CD14-positive monocyte (primary cell): Measurements from ENCODE around the gene ZNF341. TPM values are rescaled to one million over a fixed set of nuclear protein-coding genes. Genes with fewer than 3 reads are reported as not detected.

Experiments
- DNase-seq, 3 donors: peaks; one replicate each; pipeline ENCODE4 v3.0.0-alpha.2; 2011 to 2022
- H2AFZ ChIP-seq: 2 replicates; pipeline ENCODE4 v1.6.0; 2012; ENCODE audit warnings: mild to moderate bottlenecking, low read depth, low read length, inconsistent platforms; ENCODE audit not compliant: insufficient read depth, poor library complexity, severe bottlenecking
- H3K27ac ChIP-seq, 2 donors: 1 replicate in 1 of 2; 2 replicates in 1 of 2; pipeline ENCODE4 v1.5.1; 2012 to 2013; ENCODE audit warnings: low read length in 2 of 2, control low read depth in 1 of 2, inconsistent platforms in 1 of 2, low read depth in 1 of 2, mild to moderate bottlenecking in 1 of 2
- H3K27me3 ChIP-seq, 2 donors: one replicate each; pipeline versions ENCODE4 v1.6.0 to v1.6.1; 2011 to 2013; ENCODE audit warnings: low read length in 2 of 2; ENCODE audit not compliant: control insufficient read depth in 2 of 2, insufficient read depth in 2 of 2
- H3K36me3 ChIP-seq, 2 donors: replicated peaks in 1 of 2; 1 replicate in 1 of 2; 2 replicates in 1 of 2; pipeline versions ENCODE4 v1.5.1 to v1.6.1; 2012 to 2013; ENCODE audit warnings: low read length in 2 of 2, control low read depth in 1 of 2, inconsistent platforms in 1 of 2, mild to moderate bottlenecking in 1 of 2; ENCODE audit not compliant: insufficient read depth in 2 of 2, control insufficient read depth in 1 of 2
- H3K4me1 ChIP-seq, 2 donors: 1 replicate in 1 of 2; 2 replicates in 1 of 2; pipeline versions ENCODE4 v1.5.1 to v1.6.1; 2012 to 2013; ENCODE audit warnings: low read length in 2 of 2, control low read depth in 1 of 2, inconsistent platforms in 1 of 2, mild to moderate bottlenecking in 1 of 2, moderate library complexity in 1 of 2; ENCODE audit not compliant: insufficient read depth in 2 of 2, control insufficient read depth in 1 of 2
- H3K4me2 ChIP-seq: replicated peaks from 2 replicates; pipeline ENCODE3; 2012; ENCODE audit warnings: low read length, moderate library complexity, mild to moderate bottlenecking; ENCODE audit not compliant: poor library complexity, severe bottlenecking; ENCODE audit errors: extremely low read depth
- H3K4me3 ChIP-seq, 3 experiments: fragments of 200-600 bp in 1 of 3; sonication (generic) in 1 of 3; replicated peaks in 1 of 3; 1 replicate in 2 of 3; 2 replicates in 1 of 3; pipeline ENCODE4 v1.5.1; 2011 to 2013; ENCODE audit warnings: low read length in 3 of 3, mild to moderate bottlenecking in 3 of 3, control low read depth in 2 of 3, low read depth in 2 of 3, inconsistent platforms in 1 of 3, moderate library complexity in 1 of 3
- H3K79me2 ChIP-seq: 2 replicates; pipeline ENCODE4 v1.6.0; 2012; ENCODE audit warnings: mild to moderate bottlenecking, control low read depth, inconsistent platforms, low read length, moderate library complexity; ENCODE audit not compliant: insufficient read depth
- H3K9ac ChIP-seq: 2 replicates; pipeline ENCODE4 v1.6.0; 2017; ENCODE audit warnings: low read length, mild to moderate bottlenecking; ENCODE audit not compliant: insufficient read depth, poor library complexity, severe bottlenecking
- H3K9me3 ChIP-seq, 2 donors: replicated peaks in 1 of 2; 1 replicate in 1 of 2; 2 replicates in 1 of 2; pipeline versions ENCODE4 v1.5.1 to v1.6.1; 2012 to 2013; ENCODE audit warnings: low read length in 2 of 2, control low read depth in 1 of 2; ENCODE audit not compliant: control insufficient read depth in 1 of 2, insufficient read depth in 1 of 2
- H4K20me1 ChIP-seq: 2 replicates; pipeline ENCODE4 v1.6.0; 2012; ENCODE audit warnings: mild to moderate bottlenecking, low read length, control low read depth, moderate library complexity; ENCODE audit not compliant: insufficient read depth
- H3K27ac Mint-ChIP-seq, 7 donors: one replicate each; pipeline ENCODE4 v1.8.0; 2020; ENCODE audit warnings: mild to moderate bottlenecking in 7 of 7, mixed read lengths in 7 of 7, moderate library complexity in 6 of 7, inconsistent platforms in 2 of 7
- H3K27me3 Mint-ChIP-seq, 3 donors: one replicate each; pipeline ENCODE4 v1.8.0; 2021 to 2022; ENCODE audit warnings: low read depth in 3 of 3, mild to moderate bottlenecking in 3 of 3, mixed read lengths in 3 of 3, moderate library complexity in 3 of 3, inconsistent platforms in 1 of 3
- H3K36me3 Mint-ChIP-seq, 2 donors: one replicate each; pipeline ENCODE4 v1.8.0; 2020; ENCODE audit warnings: mixed read lengths in 2 of 2, inconsistent platforms in 1 of 2, mild to moderate bottlenecking in 1 of 2
- H3K4me1 Mint-ChIP-seq: one replicate; pipeline ENCODE4 v1.8.0; 2020; ENCODE audit warnings: mild to moderate bottlenecking, mixed read lengths
- H3K4me3 Mint-ChIP-seq, 2 donors: one replicate each; pipeline ENCODE4 v1.8.0; 2020; ENCODE audit warnings: mild to moderate bottlenecking in 2 of 2, mixed read lengths in 2 of 2, moderate library complexity in 1 of 2
- H3K9me3 Mint-ChIP-seq, 7 donors: one replicate each; pipeline ENCODE4 v1.8.0; 2020 to 2022; ENCODE audit warnings: mixed read lengths in 7 of 7, mild to moderate bottlenecking in 6 of 7, moderate library complexity in 6 of 7, inconsistent platforms in 2 of 7
- WGBS: methylation state at CpG from one replicate; pipeline ENCODE4 v1.1.5; 2013; ENCODE audit warnings: missing lambda C conversion rate; ENCODE audit not compliant: insufficient coverage; 5-methylcytosine and 5-hydroxymethylcytosine counted together
- intact Hi-C, 2 donors: fragments of 100-400 bp; cut with micrococcal nuclease; formaldehyde crosslinking; loops; one replicate each; pipeline versions ENCODE4 v1.15.0 to v1.15.1; 2023
- polyA plus RNA-seq, 3 donors: library from polyadenylated mRNA; depleted of rRNA in 1 of 3; unstranded in 2 of 3; stranded (reverse) in 1 of 3; fragments of 300-500 nt in 2 of 3; fragments of >200 nt in 1 of 3; fragmentation: Illumina TruSeq in 2 of 3; gene quantifications; 1 replicate in 2 of 3; 2 replicates in 1 of 3; pipeline ENCODE4 v1.2.3, GENCODE V29; 2012 to 2021
- TF ChIP-seq, protein P1 (sequence below): fragments of 200-600 bp; IDR thresholded peaks from one replicate; pipeline ENCODE4 v1.8.0; 2022; ENCODE audit warnings: antibody characterized with exemption, mild to moderate bottlenecking

ZNF341 gene
- polyA plus RNA-seq, 3 donors, result 1.1 to 10.3 (median 2.3) TPM

- intact Hi-C loops, result no loop called here
- H3K9ac ChIP-seq, result no peak overlapping the region
These were observed 59.2 kb downstream of the ZNF341 start for GRCh38 chr20:33791021-33791420.

GRCh38 chr20:33791540-33791939, 59.7 kb downstream of the ZNF341 start:
- TF ChIP-seq, protein P1, sequence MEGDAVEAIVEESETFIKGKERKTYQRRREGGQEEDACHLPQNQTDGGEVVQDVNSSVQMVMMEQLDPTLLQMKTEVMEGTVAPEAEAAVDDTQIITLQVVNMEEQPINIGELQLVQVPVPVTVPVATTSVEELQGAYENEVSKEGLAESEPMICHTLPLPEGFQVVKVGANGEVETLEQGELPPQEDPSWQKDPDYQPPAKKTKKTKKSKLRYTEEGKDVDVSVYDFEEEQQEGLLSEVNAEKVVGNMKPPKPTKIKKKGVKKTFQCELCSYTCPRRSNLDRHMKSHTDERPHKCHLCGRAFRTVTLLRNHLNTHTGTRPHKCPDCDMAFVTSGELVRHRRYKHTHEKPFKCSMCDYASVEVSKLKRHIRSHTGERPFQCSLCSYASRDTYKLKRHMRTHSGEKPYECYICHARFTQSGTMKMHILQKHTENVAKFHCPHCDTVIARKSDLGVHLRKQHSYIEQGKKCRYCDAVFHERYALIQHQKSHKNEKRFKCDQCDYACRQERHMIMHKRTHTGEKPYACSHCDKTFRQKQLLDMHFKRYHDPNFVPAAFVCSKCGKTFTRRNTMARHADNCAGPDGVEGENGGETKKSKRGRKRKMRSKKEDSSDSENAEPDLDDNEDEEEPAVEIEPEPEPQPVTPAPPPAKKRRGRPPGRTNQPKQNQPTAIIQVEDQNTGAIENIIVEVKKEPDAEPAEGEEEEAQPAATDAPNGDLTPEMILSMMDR, result no peak
- no peak for DNase-seq
- H3K4me1 ChIP-seq, result peaks cover 11 to 24% of the 10 kb centered on the region in 2 donors
- peaks cover 4 to 18% of the 10 kb centered on the region in 2 donors for H3K36me3 ChIP-seq
- Mint-ChIP-seq H3K4me1 (peaks cover 40% of the 10 kb centered on the region), H3K4me3 (no peak overlapping the region), H3K36me3 (peaks cover 12 to 30% of the 10 kb centered on the region in 2 donors), H3K27ac (no peak overlapping the region), H3K27me3 (no peaks in the 10 kb centered on the region), H3K9me3 (peaks cover 0 to 1% (median 0%) of the 10 kb centered on the region in 7 donors)
- H3K27me3 ChIP-seq, result no peaks in the 10 kb centered on the region
- no peak overlapping the region for H2AFZ ChIP-seq
- H3K9me3 ChIP-seq, result no peaks in the 10 kb centered on the region
- H3K4me3 ChIP-seq, result no peak overlapping the region
- H3K79me2 ChIP-seq, result no peaks in the 10 kb centered on the region
- H3K27ac ChIP-seq, result no peak overlapping the region
- no peak overlapping the region for H3K4me2 ChIP-seq
- H4K20me1 ChIP-seq, result no peaks in the 10 kb centered on the region
- no peak overlapping the region for H3K9ac ChIP-seq
- intact Hi-C loops, result no loop called here
- 95% methylated on average over 8 of the region's 9 CpGs for WGBS

More at GRCh38 chr20:33791021-33791420, 59.2 kb downstream of the ZNF341 start:
- no peak overlapping the region for H3K27ac ChIP-seq
- no peak overlapping the region for H3K27ac Mint-ChIP-seq
- peaks cover 12 to 30% of the 10 kb centered on the region in 2 donors for H3K36me3 Mint-ChIP-seq
- H3K27me3 ChIP-seq, result no peaks in the 10 kb centered on the region
- TF ChIP-seq, protein P1, result no peak
- 96% methylated on average over 30 of the region's 31 CpGs for WGBS
- peaks cover 4 to 18% of the 10 kb centered on the region in 2 donors for H3K36me3 ChIP-seq
- H4K20me1 ChIP-seq, result no peaks in the 10 kb centered on the region
- no peaks in the 10 kb centered on the region for H3K79me2 ChIP-seq
- H3K27me3 Mint-ChIP-seq, result no peaks in the 10 kb centered on the region
- peaks cover 45% of the 10 kb centered on the region for H3K4me1 Mint-ChIP-seq
- peaks cover 15 to 29% of the 10 kb centered on the region in 2 donors for H3K4me1 ChIP-seq
- no peak for DNase-seq
- H3K4me2 ChIP-seq, result no peak overlapping the region
- H3K9me3 Mint-ChIP-seq, result peaks cover 0 to 1% (median 0%) of the 10 kb centered on the region in 7 donors
- H2AFZ ChIP-seq, result no peak overlapping the region
- H3K4me3 ChIP-seq, result no peak overlapping the region
- H3K9me3 ChIP-seq, result no peaks in the 10 kb centered on the region
- H3K4me3 Mint-ChIP-seq, result no peak overlapping the region
